GM21423 (cell line): ENCODE results near the gene HNRNPA1.
A peak's percentile ranks its signal among the peaks of the same experiment; 100 is the strongest.
"Not testable (repeated sequence)": the region's sequence is repeated elsewhere in the genome, so short reads cannot be mapped to it uniquely, and the experiment has no call there.

ENCODE experiments used
- ATAC-seq: cut with Tn5 transposase; IDR thresholded peaks from one replicate; pipeline ENCODE4 v1.9.1; 2021; ENCODE audit warnings: mild to moderate bottlenecking, moderate library complexity; ENCODE audit not compliant: unreplicated experiment

Gene HNRNPA1

GRCh38 chr12:54273981-54274380, 6.5 kb upstream of the HNRNPA1 start:
- no peak for ATAC-seq

- no peak for ATAC-seq
These were observed 4.2 kb upstream of the HNRNPA1 start for GRCh38 chr12:54276368-54276767.

GRCh38 chr12:54277823-54278276, 2.7 kb upstream of the HNRNPA1 start:
- no peak for ATAC-seq

- no peak for ATAC-seq
These were observed 1.3 kb upstream of the HNRNPA1 start for GRCh38 chr12:54279227-54279631.

DNA sequence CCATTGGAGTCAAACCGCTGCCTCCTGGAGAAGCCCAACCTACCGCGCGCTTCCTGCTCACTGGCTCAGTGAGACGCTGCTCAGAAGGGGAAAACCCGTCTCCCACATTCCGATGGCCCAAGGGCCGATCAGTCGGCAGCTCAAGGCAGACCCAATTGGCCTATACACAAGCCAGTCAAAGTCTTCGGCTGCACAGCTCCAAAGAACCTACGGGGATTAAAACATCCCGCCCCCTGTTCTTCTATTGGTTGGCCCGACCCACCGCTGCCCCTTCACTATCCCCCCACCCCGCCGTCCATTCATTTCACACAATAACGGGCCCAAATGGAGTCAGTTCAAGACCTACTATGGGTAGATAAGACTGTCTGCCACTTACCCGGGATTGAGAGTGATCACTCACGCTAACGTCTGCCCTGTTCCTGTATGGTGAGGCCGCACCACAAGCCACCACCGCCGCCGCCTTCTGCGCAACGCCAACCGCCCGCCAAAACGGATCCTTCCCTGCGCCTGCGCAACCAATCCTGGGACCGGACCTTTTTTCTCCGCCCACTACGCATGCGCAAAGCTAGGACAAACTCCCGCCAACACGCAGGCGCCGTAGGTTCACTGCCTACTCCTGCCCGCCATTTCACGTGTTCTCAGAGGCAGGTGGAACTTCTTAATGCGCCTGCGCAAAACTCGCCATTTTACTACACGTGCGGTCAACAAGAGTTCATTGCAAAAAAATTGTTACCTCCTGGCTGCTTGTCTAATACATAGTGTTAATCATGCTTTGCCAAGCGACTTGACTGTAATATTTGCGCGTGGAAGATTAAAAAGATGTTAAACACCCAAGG, 676 bp upstream of the HNRNPA1 start, which contains the start of gene CBX5:
CBX5 (minus strand) TSS at position 491 of the 836 bp plus-strand sequence. CDS start 22,472 bp downstream, outside the sequence.
- peak; percentile 75 for ATAC-seq

GRCh38 chr12:54281261-54281638, 724 bp downstream of the HNRNPA1 start:
- ATAC-seq, result not testable (repeated sequence)

GRCh38 chr12:54281694-54282093, 1.2 kb downstream of the HNRNPA1 start:
- ATAC-seq, result not testable (repeated sequence)

DNA sequence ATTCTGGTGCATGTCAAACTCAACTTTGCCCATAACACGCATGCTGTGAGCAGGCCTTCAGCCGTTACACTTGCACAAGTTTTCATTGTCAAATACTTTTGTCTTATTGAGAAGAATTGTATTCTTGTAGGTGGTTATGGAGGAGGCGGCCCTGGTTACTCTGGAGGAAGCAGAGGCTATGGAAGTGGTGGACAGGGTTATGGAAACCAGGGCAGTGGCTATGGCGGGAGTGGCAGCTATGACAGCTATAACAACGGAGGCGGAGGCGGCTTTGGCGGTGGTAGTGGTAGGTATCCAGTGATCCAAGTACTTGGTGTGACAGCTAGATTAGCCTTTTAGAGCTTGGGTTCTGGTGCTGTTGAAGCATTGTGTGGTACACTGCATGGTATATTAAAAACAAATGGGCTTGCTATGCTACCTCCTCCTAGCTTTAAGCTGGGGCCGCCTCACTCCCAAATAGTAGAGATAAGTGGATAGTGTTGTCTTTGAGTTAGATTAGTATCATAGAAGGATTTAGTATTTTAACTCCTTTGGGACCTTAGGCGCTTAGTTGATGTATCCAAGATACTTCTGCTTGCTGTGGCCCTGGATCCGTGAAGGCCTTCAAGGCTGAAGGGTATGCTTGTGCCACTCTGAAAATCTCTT, 2.5 kb downstream of the HNRNPA1 start:
- ATAC-seq, result no peak

GRCh38 chr12:54284070-54284780, 3.7 kb downstream of the HNRNPA1 start:
- not testable (repeated sequence) for ATAC-seq

DNA sequence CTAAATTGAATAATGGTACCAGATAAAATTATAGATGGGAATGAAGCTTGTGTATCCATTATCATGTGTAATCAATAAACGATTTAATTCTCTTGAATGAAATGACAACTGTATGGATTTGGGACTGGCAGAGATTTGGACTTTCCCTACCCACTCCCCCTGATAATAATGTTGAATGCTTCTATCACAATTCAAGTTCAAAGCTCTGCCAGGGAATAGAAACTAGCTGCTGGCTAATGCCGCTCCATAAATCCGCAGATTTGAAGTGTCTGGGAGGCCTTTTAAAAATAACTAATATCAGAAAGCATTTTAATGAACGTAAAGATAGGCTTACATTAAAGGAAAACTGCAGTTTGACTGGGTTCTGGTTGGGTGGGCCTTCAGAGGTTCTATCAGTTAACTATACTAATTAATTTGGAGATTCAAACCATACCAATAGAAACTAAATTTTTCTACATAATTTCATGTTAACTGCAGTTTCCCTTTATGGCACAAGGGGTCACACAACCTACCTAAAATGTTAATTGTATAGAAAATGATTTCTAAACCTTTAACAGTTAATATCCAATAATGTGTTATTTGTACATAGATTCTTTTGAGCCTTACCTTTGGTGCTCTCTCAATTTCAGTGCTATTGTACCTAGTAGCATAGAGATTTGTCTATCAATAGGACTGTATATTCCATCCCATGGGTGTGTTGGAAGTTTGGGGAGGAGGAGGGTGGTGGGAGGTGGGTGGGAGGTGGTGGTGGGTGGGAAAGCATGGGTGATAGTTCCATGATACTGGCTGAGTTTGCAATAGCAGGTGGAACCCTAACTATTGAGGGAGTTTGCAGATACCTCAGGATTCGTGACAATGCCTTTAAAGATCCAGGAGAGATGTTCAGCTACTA, 4.9 kb downstream of the HNRNPA1 start:
- no peak for ATAC-seq

DNA sequence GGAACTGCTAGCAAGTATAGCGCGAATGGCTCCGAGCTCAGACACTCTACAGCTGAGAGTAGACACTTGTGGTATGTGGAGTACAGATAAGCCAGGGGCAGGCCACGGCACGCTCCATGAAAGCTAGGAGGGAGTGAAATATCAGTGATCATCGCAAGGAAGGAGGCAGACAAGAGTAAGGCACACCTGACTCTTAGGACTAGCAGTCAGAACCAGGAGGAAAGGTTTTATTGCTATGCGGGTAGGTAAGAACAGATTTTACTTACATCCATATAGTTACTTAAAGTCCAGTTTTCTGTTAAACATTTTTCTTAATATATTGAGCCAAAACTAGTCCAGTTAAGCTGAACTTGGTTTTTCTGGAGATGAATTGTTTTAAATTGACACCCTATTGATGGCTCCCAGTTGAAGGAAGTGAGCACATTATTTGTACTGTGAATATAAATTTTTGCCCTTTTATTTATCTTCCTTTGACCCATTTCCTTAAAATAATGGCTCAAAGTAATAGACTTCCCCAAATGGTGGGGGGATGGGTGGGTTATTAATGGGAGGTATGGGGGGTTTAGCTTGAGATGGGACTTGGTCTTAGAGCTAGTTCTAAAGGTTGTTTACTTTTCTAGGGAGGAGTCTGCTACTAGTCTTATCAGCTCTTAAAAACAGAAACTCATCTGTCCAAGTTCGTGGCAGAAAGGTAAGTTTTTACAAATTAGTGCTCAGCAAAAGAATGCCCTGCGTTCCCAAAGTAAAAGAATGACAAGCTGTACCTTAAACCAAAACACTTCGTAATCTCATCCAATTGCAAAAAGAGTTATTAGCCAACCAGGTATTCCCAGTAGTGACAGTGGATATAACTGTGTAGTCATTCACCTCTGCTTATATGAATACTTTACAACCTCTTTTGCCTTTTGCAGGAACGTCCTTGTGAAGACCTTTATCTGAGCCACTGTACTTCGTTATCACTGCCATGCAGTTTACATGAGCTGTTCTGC, 5.8 kb downstream of the HNRNPA1 start:
- ATAC-seq, result no peak

GRCh38 chr12:54287261-54288157, 7.0 kb downstream of the HNRNPA1 start:
- ATAC-seq, result no peak

DNA sequence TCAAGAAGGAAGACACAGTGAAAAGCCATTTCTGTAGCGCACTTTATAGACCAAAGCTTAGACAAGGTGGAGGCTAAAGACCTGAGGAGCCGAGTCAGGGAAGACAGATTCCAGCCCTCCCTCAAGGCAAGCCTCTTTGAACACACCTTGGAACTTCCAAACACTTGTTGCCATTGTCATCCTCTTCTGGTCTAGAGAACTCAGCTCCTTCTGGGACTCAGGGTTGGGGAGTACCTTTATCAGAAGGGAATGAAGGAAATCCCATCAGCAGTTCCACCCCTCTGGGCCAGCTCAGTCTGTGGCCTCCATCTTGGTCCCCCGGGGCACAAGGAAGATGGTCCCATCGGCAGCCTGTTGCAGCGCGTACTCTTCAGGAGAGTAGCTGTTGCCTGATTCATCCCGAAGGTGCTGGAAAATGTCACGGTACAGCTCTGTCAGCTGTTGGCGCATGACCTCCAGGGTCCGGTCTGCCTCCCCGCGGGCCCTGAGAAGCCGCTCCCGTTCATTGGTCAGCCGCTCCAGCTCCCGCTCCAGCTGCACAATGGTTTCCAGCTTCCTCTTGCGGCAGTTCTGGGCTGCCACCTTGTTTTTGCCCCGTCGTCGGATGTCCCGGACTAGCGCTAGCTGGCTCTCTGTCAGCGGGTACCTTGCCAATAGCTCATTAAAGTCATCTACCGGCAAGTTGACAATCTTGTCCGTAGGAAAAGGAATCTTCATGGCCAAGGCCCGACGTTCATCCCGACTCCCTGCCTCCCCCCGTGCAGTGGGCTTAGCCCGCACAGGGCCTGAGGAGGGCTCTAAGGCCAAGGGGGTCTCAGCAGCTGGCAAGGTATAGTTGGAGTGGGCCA, 11.8 kb downstream of the HNRNPA1 start:
- no peak for ATAC-seq

GRCh38 chr12:54292931-54293241, 12.4 kb downstream of the HNRNPA1 start:
- ATAC-seq, result no peak

DNA sequence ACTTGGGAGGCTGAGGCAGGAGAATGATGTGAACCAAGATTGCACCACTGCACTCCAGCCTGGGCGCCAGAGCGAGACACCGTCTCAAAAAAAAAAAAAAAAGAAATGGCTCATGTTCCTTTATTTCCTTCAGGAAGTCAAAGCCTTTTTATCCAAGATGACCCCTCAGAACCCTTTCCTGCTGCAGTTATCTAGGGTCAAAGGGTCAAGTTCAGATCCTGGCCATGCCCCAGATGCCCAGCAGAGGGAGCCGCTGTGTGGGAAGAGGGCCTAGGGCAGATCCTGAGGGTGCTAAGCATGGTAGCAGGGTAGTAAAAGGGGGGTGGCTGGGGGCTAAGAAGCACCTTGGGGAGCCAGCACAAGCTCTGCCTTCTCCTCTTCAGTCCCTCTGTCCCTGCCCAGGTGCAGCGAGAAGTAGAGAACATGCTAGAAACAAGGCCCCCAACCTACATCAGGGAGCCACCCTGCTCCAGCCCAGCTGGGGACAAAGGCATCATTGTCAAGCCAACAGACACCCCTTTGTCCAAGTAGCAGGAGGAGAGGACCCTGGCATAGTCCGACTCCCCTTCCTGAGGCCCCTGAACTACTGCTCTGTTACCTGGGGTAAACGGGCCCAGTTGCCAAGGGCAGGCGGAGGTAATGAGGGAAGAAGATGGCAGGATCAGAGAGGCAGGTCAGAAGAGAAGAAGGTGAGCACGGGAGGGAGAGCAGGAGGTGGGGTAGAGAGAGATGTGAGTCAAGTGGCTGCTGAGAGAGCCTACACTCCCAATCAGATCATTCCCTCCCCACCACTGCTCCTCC, 13.8 kb downstream of the HNRNPA1 start:
- no peak for ATAC-seq

DNA sequence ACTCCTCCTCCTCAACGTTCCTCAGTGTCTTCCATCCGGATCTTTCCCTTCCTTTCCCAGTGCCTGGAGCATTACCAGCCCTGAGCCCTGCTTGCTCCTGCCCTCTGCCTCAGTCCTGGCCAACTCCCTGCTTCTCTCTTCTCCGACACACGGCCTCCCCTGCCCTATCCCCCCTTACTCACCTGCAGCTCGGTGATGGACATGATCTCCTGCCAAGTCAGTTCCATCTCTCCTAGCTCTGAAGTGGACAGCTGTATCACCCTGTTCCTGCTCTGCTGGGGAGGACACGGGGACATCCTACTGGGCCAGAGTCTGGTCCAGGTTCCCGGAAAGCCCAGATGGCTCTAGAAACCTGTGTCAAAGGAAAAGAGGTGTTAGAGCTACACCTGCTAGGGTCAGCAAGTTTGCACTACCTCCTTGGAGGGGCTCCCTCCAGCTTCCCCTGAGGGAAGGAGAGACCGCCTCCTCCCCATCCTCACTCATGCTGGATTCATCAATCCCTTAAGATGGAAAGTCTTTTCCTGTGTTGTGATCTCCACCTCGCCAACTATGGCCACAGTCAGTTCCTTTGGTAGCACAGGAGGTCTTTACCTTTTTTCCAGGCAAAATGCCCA, 14.5 kb downstream of the HNRNPA1 start:
- no peak for ATAC-seq
